GM06990 (cell line): ENCODE results near the gene ERLIN1.

Source experiments
- DNase-seq: peaks from one replicate; pipeline ENCODE4 v3.0.0-alpha.2; 2011; ENCODE audit not compliant: insufficient read length; ENCODE audit errors: extremely low read depth
- H3K27me3 ChIP-seq: replicated peaks from 2 replicates; pipeline ENCODE4 v1.6.0; 2011; ENCODE audit warnings: low read length; ENCODE audit not compliant: control insufficient read depth, insufficient read depth
- H3K36me3 ChIP-seq: 2 replicates; pipeline ENCODE4 v1.5.1; 2011; ENCODE audit warnings: low read length; ENCODE audit not compliant: control insufficient read depth, insufficient read depth
- H3K4me3 ChIP-seq: replicated peaks from 2 replicates; pipeline ENCODE4 v1.5.1; 2011; ENCODE audit warnings: low read depth, mild to moderate bottlenecking, control low read depth, low read length
- TF ChIP-seq, protein P1 (sequence below): IDR thresholded peaks from 2 replicates; pipeline ENCODE4 v1.5.1; 2011; ENCODE audit warnings: low read length, control low read depth, mild to moderate bottlenecking, inconsistent platforms; ENCODE audit not compliant: insufficient read depth, poor library complexity, severe bottlenecking

Gene ERLIN1

DNA sequence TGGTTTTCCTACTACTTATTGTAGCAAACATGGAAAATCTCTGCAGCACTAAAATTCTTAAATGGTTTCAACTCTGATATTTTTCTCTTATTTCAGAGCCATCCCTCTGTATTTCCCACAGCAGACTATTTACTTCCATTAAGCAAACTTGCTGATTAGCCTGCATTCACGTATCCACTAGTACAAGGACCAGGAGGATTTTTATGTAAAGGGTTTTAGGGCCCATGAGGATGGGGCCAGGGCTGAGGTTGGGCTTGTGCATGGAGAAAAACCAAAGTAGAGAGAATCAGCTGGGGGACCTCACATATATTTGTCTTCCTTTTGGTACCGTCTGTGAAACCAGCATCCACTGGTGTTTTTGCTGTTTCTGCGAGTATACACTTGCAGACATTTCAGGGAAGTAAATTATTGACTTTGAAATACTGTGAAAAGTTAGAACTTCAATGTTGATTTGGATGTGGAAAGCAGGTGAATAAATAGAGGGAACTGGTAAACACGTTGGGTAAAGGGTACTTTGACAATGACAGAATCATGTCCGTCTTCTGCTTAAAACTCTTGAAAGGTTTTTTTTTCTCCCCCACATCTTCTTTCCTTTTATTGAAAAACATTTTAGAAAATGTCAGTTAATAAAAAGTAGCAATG, 44.3 kb downstream of the ERLIN1 start:
- Histone ChIP-seq H3K36me3 (no peaks in the 10 kb centered on the region), H3K27me3 (no peaks in the 10 kb centered on the region; the same call in 1 of the 2 replicates), H3K4me3 (no peak overlapping the region)
- no peak for DNase-seq
- TF ChIP-seq, protein P1, sequence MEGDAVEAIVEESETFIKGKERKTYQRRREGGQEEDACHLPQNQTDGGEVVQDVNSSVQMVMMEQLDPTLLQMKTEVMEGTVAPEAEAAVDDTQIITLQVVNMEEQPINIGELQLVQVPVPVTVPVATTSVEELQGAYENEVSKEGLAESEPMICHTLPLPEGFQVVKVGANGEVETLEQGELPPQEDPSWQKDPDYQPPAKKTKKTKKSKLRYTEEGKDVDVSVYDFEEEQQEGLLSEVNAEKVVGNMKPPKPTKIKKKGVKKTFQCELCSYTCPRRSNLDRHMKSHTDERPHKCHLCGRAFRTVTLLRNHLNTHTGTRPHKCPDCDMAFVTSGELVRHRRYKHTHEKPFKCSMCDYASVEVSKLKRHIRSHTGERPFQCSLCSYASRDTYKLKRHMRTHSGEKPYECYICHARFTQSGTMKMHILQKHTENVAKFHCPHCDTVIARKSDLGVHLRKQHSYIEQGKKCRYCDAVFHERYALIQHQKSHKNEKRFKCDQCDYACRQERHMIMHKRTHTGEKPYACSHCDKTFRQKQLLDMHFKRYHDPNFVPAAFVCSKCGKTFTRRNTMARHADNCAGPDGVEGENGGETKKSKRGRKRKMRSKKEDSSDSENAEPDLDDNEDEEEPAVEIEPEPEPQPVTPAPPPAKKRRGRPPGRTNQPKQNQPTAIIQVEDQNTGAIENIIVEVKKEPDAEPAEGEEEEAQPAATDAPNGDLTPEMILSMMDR: no peak

DNA sequence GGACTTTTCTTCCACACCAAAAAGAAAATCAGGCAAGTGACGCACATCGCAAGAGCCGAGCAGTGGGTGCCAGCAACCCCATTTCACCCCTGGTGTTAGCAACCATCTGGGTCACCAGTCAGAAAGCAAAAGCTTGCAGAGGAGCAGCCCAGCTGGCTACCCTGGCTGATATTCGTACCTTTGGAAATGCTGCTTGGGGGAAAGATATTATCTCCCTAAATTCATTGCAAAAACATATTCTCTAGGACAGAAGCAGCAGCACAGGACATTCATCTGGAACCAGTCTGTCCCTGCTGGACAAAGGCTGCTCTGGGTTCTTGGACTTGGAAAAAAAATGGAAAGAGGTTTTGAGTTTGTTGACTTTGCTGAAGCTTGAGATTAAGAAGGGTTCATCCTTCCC, 45.8 kb downstream of the ERLIN1 start:
- TF ChIP-seq, protein P1: no peak
- no peaks in the 10 kb centered on the region for H3K36me3 ChIP-seq
- H3K4me3 ChIP-seq: no peak overlapping the region
- no peak for DNase-seq
- H3K27me3 ChIP-seq: no peaks in the 10 kb centered on the region; the same call in 1 of the 2 replicates

DNA sequence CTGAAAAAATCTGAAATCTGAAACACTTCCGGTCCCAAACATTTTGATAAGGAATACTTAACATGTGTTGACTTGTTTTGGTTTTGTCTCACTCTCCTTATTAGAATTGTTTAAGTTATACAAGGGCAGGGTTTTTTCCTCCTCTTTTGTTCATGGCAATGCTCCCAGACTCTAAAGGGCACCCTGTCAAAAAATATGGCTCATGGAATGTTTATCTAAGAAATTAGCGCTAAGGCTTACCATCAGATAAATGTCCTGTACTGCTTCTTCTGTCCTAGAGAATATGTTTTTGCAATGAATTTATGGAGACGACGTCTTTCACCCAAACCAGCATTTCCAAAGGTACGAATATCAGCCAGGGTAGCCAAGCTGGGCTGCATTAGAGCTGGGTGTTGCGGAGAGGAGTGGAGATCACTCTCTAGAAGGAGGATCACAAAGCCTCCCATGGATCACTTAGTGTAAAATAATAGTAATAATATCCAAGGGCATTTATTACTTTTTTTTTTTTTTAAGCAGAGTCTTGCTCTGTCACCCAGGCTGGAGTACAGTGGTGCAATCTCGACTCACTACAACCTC, 46.8 kb downstream of the ERLIN1 start:
- TF ChIP-seq, protein P1: no peak
- Histone ChIP-seq H3K27me3 (no peaks in the 10 kb centered on the region; the same call in 1 of the 2 replicates), H3K36me3 (no peaks in the 10 kb centered on the region), H3K4me3 (no peak overlapping the region)
- no peak for DNase-seq

DNA sequence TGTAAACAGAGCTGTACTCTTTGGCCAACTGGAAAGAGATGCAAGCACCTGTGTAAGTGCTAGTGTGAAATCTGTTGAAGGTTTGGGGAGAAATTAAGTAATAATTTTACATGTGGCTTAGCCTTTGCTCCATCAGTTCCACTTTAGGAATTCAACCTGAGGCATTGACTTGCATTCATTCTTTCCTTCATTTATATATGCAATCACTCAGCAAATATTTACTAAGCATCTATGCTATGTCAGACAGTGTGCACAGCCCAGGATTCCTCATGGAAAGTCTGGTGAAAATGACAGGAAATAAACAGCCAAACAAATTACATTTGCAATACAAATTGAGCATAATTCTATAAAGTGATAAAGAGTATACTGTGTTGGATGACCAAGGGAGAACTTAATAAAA, 50.3 kb downstream of the ERLIN1 start:
- Histone ChIP-seq H3K27me3 (no peaks in the 10 kb centered on the region; the same call in 1 of the 2 replicates), H3K36me3 (no peaks in the 10 kb centered on the region), H3K4me3 (no peak overlapping the region)
- TF ChIP-seq, protein P1: no peak
- no peak for DNase-seq

DNA sequence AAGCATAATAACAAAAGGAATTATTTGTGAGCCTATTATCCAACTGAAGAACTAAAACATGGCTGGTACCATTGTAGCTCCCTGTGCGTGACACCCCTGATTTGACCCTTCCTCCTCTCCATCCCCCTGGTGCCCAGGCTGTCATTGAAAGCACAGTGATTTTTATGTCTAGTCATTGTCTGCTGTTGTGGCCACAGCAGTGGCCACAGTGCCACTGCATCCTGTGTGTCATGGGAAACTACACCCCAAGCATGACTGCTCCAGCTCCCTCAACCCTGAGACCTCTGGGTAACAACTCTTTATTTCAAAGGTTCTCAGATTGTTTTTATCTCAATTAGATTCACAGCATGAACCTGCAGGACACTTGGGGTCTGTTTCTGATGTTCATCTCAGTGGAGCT, 52.0 kb downstream of the ERLIN1 start:
- TF ChIP-seq, protein P1: no peak
- no peak for DNase-seq
- H3K4me3 ChIP-seq: no peak overlapping the region
- no peaks in the 10 kb centered on the region for H3K27me3 ChIP-seq
- H3K36me3 ChIP-seq: no peaks in the 10 kb centered on the region

DNA sequence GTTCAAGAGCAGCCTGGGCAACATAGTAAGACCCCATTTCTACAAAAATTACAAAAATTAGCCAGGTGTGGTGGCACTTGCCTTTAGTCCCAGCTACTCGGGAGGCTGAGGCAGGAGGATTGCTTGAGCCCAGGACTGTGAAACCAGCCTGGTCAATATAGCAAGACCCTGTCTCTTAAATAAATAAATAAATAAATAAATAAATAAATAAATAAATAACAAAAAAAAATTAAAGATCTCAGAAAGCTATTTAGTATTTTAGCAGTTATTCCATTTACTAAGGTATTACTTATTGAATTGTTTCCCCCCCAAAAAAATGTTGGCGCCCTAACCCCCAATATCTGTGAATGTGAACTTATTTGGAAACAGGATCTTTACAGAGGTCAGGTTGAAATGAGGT, 53.4 kb downstream of the ERLIN1 start:
- Histone ChIP-seq H3K36me3 (no peaks in the 10 kb centered on the region), H3K4me3 (no peak overlapping the region), H3K27me3 (no peaks in the 10 kb centered on the region)
- no peak for DNase-seq
- TF ChIP-seq, protein P1: no peak
